Dedifferentiated amniotic fluid mesenchymal stem cell (primary cell): ENCODE measurements around the gene DDX41.

Experiments
- DNase-seq: peaks from one replicate; pipeline ENCODE4 v3.0.0-alpha.2; 2016; ENCODE audit errors: extremely low spot score

DDX41 gene

GRCh38 chr5:177469750-177470525 lies 46.8 kb downstream of the DDX41 start:
- no peak for DNase-seq

- DNase-seq, result no peak
Measured at GRCh38 chr5:177468685-177469628, 47.8 kb downstream of the DDX41 start.

GRCh38 chr5:177468329-177468684 lies 48.5 kb downstream of the DDX41 start:
- no peak for DNase-seq

- DNase-seq, result no peak
Measured at GRCh38 chr5:177467436-177467835, 49.3 kb downstream of the DDX41 start.

GRCh38 chr5:177466861-177467260 lies 49.9 kb downstream of the DDX41 start:
- no peak for DNase-seq

GRCh38 chr5:177465044-177465443 lies 51.7 kb downstream of the DDX41 start:
- DNase-seq, result no peak

- DNase-seq, result no peak
Measured at GRCh38 chr5:177462021-177462670, 54.6 kb downstream of the DDX41 start.
